Measurements from ENCODE around the gene NOVA2.
A peak's percentile ranks its signal among the peaks of the same experiment; 100 is the strongest.

The NOVA2 gene

DNA sequence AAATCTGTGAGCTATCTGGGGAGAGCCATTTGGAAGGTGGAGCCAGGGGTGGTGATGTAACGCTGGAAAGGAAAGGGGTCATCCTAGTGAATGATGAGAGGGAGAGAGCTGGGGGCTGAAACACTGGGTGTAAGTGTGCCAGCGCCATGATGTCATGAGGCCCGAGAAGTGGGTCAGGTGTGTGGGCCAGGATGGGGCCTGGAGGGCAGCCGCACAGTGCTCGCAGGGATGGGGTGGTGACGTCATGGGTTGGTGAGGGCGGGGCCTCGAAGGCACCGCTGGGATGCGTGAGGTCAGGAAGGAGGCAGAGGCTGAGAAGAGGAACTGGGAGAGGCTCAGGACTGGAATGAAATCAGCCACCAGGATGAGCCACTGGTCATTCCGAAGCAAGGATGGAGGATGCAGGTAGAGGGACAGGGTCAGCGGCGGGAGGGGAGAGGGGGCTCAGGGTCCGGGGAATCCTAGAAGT, 26.0 kb upstream of the NOVA2 start:
- DNase-seq, result peak; percentile 63 to 72 (median 68)

DNA sequence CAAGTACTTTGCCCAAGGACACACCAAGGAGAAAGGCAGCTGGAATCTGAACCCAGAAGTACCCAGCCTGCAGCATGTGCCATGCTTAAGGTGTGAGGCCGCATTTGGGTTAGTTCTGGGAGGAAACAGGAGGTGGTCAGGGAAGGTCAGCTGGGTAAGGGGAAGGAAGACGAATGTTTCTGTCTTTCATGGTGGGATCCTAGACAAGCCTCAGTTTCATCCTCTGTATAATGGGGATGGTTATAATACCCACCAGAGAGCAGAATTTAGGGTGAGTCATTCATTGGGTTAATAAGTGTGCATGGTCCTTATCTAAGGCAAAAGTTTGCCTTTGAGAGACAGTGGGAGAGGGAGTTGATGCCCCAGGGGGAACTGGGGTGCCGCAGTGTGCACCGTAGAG, 25.2 kb upstream of the NOVA2 start:
- DNase-seq, result no peak

DNA sequence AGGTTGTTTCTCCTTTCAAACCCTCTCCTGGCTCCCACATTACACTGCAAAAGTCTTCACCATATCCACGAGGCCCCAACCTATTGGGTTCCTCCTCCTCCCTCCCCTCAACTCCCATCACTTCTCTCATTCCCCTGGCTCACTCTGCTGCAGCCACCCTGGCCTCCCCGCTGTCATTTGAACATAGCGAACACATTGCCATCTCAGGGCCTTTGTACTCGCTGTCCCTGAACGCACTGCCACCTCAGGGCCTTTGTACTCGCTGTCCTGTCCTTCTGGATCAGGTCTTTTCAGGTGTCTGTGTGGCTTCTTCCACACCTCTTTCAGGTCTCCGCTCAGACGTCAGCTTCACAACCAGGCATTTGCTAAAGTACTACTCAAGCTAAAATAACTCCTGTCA, 23.3 kb upstream of the NOVA2 start:
- no peak for DNase-seq

DNA sequence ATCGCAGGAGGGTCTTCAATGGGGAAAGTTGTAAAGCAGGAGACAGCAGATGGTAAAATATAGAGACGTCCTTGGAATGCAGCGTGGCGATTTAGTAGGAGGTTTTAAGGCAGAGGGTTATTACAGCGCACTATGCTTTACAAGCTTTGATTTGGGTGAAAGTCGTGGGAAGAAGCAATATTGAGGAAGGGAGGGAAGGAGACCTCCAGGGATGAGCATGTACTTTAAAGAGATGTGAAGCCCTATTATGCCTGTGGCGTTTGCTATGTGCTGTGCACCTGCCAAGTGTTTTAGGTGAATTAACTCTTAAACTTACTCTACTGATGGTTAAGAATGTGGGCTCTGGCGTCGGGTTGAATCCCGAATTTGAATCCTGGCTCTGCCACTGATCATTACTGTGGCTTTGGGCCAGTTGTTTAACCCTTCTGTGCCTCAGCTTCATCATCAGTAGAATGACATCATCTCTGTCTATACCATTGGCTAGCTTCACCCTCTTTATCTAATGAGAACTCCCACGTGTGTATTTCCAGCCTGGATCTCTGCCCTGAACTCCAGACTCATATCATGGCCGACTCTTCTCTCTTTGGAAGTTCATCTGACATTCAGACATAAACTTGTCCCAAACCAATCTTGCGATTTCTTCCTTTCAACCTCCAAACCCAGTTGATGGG, 22.2 kb upstream of the NOVA2 start:
- DNase-seq, result no peak

DNA sequence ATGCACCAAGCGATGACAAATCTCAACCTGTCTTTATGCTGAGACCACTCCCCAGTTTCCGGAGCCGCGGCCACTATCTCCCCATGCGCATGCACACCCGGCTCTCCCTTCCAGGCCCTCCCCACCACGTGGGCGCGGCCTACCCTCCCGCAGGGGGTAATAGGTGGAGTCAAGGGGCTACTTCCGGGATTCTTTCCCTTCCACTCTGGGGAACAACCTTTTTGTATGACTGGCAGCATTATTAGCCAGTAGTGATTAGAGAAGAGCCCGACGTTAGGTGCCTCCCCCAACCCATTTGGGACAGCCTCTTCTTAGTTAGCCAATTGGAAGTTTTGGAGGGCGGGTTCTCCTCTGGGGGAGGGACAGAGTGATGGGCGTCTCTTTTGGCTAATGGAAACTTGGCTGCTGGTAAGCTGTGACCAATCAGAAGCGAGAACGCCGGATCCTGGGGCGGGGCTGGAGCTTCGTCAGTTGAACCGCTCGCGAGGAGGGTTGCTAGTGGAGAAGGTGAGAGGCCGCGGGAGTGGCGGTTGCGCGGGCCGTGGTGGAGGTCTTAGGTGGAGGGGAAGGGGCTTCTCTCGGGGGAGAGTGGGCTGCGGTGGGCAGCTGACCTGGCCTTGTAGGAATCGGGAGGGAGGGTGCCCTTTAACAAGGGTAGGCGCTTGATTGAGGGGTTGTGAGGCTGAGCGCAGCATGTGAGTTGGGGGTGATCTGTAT, 21.5 kb upstream of the NOVA2 start, which contains the start of gene CCDC61:
Gene CCDC61 (plus strand): TSS at position 470 of the 717 bp plus-strand sequence. CDS start 7,552 bp downstream, outside the sequence.
- DNase-seq, result peak; percentile 98 to 100 (median 99)

DNA sequence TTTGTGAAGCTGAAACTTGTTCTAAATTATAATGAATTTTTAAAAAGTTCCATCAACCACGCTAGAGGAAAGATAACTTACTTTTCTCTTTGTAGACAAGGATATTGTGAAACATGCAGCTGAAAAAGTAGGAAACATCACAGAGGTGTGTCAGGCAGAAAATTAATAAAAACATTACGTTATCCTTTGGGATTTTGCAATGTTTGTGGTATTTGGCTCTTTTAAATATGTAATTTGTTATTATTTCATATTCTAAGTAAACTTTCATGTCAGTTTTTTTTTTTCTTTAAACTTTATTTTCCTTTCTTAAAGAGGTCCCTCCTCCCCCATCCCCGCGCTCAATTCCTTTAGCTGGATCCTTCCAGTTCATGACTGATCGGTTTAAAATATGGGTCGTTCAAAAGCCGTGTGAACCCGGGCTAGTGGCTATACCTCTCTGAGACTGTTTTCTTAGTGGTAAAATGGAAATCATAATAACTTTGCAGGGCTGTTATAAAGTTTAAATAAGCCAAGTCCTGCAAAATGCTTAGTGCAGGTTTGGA, 20.9 kb upstream of the NOVA2 start:
- DNase-seq, result no peak

DNA sequence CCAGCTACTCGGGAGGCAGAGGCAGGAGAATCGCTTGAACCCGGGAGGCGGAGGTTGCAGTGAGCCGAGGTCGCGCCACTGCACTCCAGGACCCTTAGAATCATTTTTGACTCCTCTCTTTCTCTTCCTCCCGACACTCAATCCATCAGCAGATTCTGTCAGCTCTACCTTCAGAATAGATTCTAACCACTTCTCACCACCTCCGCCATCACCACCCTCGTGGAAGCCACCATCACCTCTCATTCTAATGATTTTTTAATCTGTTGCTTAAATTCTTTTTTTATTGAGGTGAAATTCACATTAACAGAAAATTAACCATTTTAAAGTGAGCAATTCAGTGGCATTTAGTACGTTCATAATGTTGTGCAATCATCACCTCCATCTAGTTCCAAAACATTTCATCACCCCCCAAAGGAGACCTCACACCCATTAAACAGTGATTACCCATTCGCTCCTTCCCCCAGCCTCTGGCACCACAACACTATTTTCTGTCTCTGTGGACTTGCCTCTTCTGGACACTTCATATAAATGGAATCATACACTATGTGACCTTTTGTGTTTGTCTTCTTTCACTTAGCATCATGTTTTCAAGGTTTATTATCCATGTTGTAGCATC, 16.6 kb upstream of the NOVA2 start:
- no peak for DNase-seq

DNA sequence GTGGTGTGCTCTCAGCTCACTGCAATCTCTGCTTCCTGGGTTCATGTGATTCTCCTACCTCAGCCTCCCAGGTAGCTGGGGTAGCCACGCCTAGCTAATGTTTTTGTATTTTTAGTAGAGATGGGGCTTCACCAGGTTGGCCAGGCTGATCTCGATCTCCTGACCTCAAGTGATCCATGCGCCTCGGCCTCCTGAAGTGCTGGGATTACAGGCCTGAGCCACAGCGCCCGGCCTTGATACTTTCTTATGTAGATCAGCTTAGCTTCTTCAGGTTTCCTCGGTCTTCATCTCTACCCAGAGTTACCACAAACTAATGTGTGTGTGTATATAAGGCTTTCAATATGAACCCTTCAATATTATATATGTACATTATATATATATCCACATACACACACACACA, 11.7 kb upstream of the NOVA2 start:
- no peak for DNase-seq

DNA sequence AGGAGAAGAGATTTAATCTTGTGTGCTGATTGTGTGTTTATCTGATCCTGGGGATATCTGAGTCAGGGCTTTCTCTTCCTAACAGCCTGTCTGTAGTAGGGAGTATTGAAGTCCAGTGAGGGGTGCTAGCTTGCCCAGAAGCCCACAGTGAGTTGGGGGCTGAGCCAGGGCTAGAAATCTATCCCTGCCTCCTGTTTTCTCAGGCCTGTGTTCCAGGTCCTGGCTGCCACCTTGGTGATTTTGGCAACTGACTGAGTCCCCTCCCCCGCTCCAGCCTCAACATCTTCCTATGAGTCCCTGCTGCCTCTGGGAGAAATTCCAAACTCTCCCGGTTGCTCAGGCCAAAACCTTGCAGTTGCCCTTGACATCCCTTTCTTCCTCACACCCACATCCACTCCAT, 7.7 kb upstream of the NOVA2 start:
- DNase-seq, result no peak

DNA sequence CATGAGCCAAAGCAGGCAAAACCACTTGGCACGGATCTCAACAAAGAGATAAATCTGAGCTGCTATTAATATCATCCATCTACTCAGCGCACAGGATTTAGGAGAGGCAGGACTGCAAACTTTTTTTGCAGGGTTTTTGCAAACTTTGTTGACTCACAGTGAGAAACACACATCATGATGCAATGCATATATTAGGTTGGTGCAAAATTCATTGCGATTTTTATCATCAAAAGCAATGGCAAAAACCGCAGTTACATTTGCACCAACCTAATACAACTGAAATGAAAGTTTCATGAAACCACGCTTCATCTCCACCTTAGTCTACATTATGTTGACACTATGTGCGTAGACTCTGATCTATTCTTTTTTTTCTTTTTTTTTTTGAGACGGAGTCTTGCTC, 4.5 kb upstream of the NOVA2 start:
- DNase-seq, result no peak

DNA sequence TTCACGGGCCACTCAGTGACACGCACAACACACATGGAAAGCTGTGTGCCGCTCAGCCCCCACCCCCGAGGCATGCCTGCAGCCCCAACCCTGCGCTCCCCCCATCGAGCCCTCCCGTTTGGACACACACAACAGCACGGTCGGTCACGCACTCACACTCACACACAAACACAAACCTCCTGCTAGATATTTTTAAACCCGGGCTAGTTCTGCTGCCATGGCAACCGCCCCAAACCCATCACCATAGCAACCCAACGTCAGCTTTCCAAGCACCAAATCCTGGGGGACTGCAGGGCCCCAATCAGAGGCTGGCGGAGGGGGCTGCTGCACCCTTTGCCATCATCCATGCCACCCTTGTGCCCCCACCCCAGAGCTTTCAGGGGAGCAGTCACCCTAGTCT, 2.5 kb upstream of the NOVA2 start:
- DNase-seq, result no peak

DNA sequence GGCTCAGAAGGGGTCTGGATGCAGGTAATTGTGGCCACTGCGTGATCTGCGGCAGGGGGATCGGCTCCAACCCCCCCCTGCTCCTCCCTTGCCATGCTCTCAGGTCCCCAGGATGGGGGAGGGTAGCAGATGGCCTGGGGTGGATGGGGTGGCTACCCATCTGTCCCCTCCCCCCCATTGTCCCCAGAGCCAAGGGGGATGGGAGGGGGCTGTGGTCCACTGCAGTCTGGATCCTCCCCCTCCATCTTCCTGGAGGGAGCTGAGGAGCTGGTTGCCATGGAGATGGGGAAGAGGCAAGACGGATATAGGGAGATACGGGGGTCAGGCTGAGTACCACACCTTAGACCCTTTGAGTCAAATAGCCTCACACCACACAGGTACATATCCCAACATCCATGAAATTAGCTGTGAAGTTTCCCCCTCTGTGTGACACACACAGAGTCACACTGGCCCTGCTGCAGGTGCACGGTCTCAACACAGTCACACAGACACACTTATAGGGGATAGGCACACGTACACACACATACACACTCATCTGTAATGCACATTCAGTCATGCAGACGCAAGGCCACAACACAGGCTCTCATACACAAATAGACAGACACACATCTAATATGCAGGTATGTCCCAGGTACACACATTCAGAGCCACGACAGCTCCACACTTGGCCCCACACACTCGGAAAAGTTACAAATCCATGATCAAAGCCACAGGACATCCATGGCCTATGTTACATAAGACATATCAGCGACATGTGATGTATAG, 1.8 kb upstream of the NOVA2 start:
- no peak for DNase-seq

DNA sequence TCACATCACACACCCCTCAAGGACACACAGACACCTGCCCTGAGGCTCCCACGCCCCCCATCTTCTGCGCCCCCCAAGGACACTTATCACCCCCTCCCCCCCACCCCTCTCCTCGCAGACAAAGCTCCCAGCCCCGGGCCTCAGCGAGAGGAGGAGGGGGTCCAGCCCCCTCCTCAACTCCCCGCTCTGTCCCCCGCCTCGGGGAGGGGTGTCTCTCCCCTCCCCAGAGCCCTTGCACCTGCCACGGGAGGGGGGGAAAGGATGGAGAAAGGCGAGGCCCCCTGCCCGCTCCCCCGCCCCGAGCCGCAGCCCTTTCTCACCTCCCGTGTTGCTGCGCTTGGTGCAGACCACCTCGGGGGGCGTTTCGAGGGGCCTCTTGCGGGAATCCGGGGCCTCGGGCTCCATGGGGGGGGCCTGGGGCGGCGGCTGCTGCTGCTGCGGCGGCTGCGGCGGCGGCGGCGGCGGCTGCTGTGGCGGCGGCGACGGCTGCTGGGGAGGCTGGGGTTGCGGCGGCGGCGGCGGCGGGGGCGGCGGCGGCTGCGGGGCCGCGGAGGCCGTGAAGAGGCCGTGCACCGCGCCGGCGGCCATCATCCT, 621 bp downstream of the NOVA2 start:
- DNase-seq, result no peak

DNA sequence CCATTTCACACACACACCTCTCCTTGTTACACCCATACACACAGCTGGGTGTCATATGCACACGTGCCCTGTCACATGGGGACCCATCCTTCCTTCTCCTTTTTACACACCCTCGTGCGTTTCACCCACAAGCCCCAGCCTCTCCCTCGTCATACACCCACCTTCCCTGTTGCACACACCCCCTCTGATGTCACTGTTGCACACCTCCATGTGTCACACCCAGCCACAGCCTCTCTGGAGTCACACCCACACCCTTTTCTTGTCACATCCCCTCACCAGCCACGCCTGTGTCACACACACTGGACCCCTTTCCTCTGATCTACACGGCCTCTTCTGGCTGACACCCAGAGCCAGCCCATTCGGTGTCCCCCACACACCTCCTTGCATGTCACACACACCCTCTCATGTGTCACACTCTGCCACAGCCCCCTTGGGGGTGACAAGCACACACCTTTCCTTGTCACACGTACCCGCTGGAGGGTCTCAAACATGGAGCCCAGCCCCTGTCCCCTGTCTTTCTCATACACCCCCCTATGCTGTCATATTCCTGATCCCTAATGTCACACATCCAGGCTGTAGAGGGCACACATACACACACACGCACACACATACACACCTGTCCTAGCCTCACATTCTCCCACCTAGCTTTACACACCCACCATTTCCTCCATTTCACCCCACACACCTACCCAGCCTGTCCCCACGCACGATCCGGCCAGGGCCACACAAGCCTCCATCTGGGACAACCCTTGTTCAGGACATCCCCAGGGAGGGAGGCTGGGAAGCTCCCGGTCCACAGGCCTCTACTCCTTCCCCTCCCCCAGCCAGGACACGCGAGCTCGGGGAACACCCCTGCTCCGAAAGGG, 1.4 kb downstream of the NOVA2 start:
- DNase-seq, result peak; percentile 42 to 50 (median 48)

DNA sequence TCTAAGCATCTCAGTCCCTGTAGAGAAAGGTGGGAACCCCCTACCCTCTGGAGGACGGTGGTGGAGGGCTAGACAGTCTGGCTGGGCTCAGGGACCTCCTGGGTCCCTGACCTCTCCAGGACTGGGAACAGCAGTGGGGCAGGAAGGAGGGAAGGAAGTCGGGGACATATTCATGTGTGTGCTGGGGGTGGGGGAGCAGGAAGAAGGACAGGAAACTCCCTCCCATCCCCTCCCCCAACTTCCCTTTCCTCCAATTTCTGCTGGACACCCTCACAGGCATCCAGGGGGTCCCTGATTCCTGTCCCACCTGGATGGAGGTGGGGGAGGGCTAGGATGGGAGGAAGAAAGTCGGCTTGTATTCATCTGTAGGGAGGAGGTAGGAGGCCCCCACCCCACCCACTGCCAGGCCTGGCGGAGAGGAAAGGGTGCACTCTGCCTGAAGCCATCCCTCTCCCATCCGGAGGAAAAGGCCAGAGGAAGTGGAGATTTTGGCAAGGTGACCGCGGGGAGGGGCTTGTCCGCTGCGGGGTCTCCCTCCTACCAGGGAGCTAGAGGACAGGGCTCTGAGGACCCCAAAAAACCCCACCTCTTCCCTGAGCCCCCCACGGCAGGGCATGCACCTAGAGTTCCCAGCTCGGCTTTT, 2.3 kb downstream of the NOVA2 start:
- DNase-seq, result no peak

DNA sequence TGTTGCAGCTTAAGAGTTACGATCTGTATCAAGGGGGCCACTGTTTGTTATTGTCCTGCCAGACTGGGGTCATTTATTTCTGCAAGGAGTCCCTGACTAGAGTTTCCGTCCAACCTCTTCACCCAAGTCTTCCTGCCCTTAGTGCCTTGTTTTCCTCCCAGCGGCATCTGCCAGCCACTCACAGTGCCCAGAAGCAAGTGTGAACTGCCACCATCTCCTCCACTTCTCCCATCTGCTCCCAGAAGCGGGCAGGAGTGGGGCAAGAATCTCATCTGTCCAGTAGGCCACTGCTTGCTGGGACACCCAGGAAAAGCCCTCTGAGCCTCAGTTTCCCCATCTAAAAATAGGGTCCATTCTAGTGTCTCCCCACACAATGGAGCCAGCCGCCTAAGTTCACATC, 4.0 kb downstream of the NOVA2 start:
- no peak for DNase-seq

DNA sequence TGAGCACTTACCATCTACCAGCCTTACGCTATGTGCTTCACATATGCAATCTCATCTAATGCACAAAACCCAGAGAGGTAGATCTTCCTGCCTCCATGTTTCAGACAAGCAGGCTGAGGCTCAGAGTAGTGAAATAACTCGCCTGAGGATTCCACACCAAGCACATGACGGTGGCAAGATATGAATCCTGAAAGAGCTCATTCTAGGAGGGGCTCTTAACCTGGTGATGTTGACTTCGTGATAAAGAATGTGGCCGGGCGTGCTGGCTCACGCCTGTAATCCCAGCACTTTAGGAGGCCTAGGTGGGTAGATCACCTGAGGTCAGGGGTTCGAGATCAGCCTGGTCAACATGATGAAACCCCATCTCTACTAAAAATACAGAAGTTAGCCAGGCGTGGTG, 5.0 kb downstream of the NOVA2 start:
- DNase-seq, result no peak

DNA sequence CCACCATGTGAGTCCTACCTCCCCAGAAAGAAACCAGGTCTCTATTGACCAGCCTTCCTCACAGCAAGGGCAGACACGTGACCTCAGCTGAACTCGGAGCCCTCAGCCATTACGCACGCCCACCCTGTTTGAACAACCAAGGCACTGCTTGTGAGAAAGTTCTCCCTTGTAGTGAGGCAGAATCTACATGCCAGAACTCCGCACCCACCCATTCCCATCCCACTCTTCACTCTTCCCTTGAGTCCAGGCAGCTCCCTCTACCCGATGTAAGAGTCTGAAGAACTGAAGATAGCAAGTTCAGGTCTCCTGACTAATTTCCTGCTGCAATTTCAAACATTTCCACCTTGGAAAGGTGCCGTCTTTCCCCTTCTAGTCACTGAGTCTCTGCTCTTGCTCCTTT, 6.4 kb downstream of the NOVA2 start:
- no peak for DNase-seq

DNA sequence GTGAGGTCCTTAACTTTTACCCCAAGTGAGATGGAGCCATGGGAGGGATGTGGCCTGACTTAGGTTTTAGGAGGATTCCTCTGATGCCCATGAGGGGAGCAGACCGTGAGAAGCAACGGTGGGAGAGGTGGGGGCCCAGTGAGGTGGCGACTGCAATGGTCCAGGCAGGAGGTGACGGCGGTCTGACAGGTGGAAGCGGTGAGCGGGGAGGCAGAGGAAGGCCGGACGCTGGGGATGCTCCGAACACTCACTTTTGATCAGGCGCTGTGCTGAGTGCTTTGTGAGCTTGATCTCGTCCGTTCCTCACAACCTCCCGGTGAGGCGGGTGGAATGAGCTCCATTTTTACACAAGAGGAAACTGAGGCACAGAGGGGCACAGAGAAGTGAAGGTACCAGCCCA, 11.6 kb downstream of the NOVA2 start:
- no peak for DNase-seq

DNA sequence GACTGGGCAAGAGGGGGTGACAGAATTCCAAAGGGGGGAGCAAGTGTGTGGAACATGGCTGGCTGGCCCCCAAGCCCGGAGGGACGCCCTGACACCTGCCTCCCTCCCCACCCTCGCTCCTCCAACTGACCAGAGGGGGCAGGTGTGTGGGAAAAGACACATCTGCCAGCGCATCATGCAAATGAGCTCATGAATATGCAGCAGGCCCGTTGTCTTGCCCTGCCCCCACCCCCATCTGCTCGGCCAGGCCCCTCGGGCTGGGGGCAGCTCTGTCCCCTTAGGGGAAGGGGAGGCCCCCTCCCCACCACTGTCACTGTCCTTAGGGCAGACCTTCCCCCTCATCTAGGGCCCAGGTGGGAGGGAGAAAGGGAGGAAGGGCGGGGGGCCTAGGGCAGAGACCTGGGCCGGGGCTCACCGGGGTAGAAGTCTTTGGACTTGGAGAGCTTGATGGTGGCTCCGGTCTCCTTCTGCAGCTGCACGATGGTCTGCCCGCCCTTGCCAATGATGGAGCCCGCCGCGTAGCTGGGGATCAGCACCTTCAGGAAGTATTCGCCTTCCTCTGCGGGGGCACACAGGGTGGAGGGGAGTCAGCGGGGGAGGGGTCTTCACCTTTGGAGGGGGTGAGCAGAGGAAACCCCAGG, 12.9 kb downstream of the NOVA2 start:
- DNase-seq, result no peak

Measured in suppressor macrophage treated with lipopolysaccharide for 1 hour (primary cell).